ENCODE measurements around the gene MATN4. TPM values are rescaled to one million over a fixed set of nuclear protein-coding genes. Genes with fewer than 3 reads are reported as not detected.

The MATN4 gene
- total RNA-seq, 1 donor from 2014 or later: not detected

DNA sequence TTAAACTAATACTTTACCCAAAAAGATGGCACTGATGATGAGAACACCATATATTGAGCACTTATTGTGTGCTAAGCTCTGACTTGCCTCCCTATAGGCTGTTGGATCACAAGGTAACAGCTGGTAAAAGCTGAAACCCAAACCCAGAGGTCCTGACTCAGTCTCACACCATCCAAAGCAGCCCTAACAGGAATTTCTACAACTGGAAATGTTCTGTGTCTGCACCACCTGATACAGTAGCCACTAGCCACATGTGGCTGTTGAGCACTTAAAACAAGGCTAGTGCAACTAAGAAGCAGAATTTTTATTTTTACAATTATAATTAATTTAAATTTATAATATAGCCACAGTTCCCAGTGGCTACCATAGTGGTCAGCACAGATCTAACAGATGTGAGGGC lies 15.6 kb upstream of the MATN4 start:
- Mint-ChIP-seq H3K4me3 (ENCODE audit: low read depth) (no peak overlapping the region), H3K27me3 (no peaks in the 10 kb centered on the region), H3K36me3 (ENCODE audit: insufficient read depth) (peaks cover 10% of the 10 kb centered on the region), H3K4me1 (ENCODE audit: low read depth) (peaks cover 7% of the 10 kb centered on the region), H3K9me3 (ENCODE audit: low read depth) (no peaks in the 10 kb centered on the region), H3K27ac (no peak overlapping the region)
- no peak for DNase-seq (ENCODE audit: low spot score, unreplicated experiment)
- TF ChIP-seq, protein P1, sequence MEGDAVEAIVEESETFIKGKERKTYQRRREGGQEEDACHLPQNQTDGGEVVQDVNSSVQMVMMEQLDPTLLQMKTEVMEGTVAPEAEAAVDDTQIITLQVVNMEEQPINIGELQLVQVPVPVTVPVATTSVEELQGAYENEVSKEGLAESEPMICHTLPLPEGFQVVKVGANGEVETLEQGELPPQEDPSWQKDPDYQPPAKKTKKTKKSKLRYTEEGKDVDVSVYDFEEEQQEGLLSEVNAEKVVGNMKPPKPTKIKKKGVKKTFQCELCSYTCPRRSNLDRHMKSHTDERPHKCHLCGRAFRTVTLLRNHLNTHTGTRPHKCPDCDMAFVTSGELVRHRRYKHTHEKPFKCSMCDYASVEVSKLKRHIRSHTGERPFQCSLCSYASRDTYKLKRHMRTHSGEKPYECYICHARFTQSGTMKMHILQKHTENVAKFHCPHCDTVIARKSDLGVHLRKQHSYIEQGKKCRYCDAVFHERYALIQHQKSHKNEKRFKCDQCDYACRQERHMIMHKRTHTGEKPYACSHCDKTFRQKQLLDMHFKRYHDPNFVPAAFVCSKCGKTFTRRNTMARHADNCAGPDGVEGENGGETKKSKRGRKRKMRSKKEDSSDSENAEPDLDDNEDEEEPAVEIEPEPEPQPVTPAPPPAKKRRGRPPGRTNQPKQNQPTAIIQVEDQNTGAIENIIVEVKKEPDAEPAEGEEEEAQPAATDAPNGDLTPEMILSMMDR (IDR thresholded peaks at IDR 0.05; ENCODE audit: unreplicated experiment): no peak

DNA sequence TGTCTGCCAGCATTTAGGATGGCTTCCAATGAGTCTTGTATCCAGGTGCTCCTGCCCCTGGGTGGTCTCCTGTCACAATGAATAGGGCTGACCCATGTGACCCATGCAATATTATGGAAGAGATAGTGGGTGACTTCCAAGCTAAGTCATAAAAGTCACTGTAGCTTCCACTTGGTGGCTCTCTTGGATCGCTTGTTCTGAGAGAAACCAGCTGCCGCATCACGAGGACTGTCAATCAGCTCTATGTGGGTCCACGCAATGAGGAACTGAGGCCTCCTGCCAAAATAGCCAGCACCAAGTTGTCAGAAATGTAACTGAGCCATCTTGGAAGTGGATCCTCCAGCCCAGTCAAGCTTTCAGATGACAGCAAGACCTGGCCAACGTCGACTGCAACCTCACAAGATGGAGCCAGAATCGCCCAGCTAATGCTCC lies 14.9 kb upstream of the MATN4 start:
- Mint-ChIP-seq H3K4me3 (ENCODE audit: low read depth) (no peak overlapping the region), H3K36me3 (ENCODE audit: insufficient read depth) (peaks cover 8% of the 10 kb centered on the region), H3K9me3 (ENCODE audit: low read depth) (no peaks in the 10 kb centered on the region), H3K4me1 (ENCODE audit: low read depth) (peaks cover 7% of the 10 kb centered on the region), H3K27me3 (peaks cover 4% of the 10 kb centered on the region), H3K27ac (no peak overlapping the region)
- DNase-seq (ENCODE audit: low spot score, unreplicated experiment): no peak
- TF ChIP-seq, protein P1 (IDR thresholded peaks at IDR 0.05; ENCODE audit: unreplicated experiment): no peak

DNA sequence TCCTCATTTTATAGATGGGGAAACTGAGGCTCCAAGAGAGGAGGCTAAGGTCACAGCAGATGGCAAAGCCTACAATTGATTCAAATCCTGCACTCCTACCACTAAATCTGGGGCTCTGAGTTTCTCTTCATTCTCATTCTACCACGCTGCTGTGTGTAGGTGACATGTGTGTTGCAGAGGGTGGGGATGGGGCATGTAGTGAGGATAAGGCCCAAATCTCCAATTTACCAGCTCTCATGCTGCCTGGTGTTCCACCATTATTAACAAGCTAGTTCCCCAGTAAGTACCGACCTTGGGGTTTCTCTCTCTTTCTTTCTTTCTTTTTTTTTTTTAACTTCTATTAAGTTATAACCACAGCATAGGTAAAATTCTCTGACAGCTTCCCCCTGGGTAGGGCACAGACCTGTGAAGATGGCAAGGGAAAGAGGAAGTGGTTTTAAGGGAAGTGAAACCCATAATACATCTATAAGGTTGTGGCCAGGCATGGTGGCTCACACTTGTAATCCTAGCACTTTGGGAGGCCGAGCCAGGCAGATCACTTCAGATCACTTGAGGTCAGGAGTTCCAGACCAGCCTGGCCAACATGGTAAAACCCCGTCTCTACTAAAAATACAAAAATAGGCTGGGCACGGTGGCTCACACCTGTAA lies 13.0 kb upstream of the MATN4 start:
- Mint-ChIP-seq H3K36me3 (ENCODE audit: insufficient read depth) (peaks cover 1% of the 10 kb centered on the region), H3K27me3 (peaks cover 13% of the 10 kb centered on the region), H3K27ac (no peak overlapping the region)

DNA sequence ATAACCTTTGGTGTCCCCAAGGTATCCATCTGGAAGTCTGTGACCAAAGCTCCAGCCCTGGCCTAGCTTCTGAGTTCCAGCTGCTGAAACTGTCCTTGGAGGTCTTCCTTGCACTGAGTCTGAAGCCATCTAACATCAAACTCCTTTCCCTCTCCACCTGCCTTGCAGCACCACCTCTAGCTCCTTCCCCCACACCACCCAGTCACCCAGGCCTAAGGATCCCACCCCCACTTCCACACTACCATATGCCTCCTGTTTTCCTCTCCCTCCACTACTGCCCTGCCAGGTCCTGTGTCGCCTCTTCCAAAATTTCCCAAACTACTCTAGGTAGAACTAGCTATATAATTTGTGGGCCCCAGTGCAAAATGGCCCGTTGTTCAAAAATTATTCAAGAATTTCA lies 10.8 kb upstream of the MATN4 start:
- no peaks in the 10 kb centered on the region for H3K36me3 Mint-ChIP-seq (ENCODE audit: insufficient read depth)
- H3K4me3 Mint-ChIP-seq (ENCODE audit: low read depth): no peak overlapping the region
- H3K4me1 Mint-ChIP-seq (ENCODE audit: low read depth): no peaks in the 10 kb centered on the region
- H3K9me3 Mint-ChIP-seq (ENCODE audit: low read depth): no peaks in the 10 kb centered on the region
- TF ChIP-seq, protein P1 (IDR thresholded peaks at IDR 0.05; ENCODE audit: unreplicated experiment): no peak
- DNase-seq (ENCODE audit: low spot score, unreplicated experiment): no peak
- H3K27ac Mint-ChIP-seq: no peak overlapping the region
- H3K27me3 Mint-ChIP-seq: peaks cover 18% of the 10 kb centered on the region

More for the DNA sequence above, 13.0 kb upstream of the MATN4 start:
- H3K4me3 Mint-ChIP-seq (ENCODE audit: low read depth): no peak overlapping the region
- H3K4me1 Mint-ChIP-seq (ENCODE audit: low read depth): peaks cover 6% of the 10 kb centered on the region
- TF ChIP-seq, protein P1 (IDR thresholded peaks at IDR 0.05; ENCODE audit: unreplicated experiment): no peak
- DNase-seq (ENCODE audit: low spot score, unreplicated experiment): no peak
- no peaks in the 10 kb centered on the region for H3K9me3 Mint-ChIP-seq (ENCODE audit: low read depth)

DNA sequence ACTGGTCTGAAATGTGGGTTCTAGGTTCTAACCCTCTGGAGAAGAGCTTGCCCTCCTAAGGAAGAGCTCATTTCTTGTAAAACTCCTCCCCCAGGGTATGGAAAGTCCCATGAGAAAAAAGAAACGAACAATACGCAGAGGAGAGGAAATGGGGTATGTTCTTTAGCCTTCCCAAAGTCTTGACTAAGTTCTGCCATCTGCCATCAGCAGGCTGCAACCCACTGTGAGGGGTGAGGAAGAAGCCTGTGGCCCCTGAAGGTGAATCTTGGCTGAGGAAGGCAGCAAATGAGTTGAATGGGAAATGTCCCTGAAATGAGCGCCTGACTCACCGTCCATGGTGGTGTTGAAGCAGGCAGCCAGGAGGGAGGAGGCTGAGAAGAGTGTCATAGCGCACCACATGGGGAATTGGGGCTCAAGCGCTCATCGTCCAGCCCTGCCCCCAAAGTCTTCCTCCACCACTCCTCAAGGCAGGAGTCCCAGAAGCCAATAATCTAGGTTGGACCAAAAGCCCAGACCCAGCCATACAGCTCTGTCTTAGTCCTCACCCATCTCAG lies 10.4 kb upstream of the MATN4 start:
- DNase-seq (ENCODE audit: low spot score, unreplicated experiment): no peak
- H3K4me3 Mint-ChIP-seq (ENCODE audit: low read depth): no peak overlapping the region
- H3K27ac Mint-ChIP-seq: no peak overlapping the region
- TF ChIP-seq, protein P1 (IDR thresholded peaks at IDR 0.05; ENCODE audit: unreplicated experiment): no peak
- peaks cover 23% of the 10 kb centered on the region for H3K27me3 Mint-ChIP-seq
- no peaks in the 10 kb centered on the region for H3K9me3 Mint-ChIP-seq (ENCODE audit: low read depth)
- H3K36me3 Mint-ChIP-seq (ENCODE audit: insufficient read depth): no peaks in the 10 kb centered on the region
- no peaks in the 10 kb centered on the region for H3K4me1 Mint-ChIP-seq (ENCODE audit: low read depth)
